K562 (cell line): ENCODE measurements around the gene LRIT1. TPM values are rescaled to one million over a fixed set of nuclear protein-coding genes. Genes with fewer than 3 reads are reported as not detected.

ENCODE experiments used
- ARID1B ChIP-seq: fragments of 450-650 bp; IDR thresholded peaks from 2 replicates; pipeline ENCODE4 v1.6.1; 2016; ENCODE audit warnings: antibody characterized with exemption, mild to moderate bottlenecking, inconsistent platforms
- CBX2 ChIP-seq: fragments of 200-600 bp; sonication (generic); IDR thresholded peaks from one replicate; pipeline ENCODE4 v1.6.1; 2012; ENCODE audit warnings: mild to moderate bottlenecking, low read length, inconsistent platforms; ENCODE audit not compliant: insufficient read depth, poor library complexity, severe bottlenecking
- DACH1 ChIP-seq: fragments of 450-650 bp; IDR thresholded peaks from 2 replicates; pipeline ENCODE4 v1.6.1; 2018; ENCODE audit not compliant: partially characterized antibody
- ETS2 ChIP-seq: IDR thresholded peaks from 2 replicates; pipeline ENCODE4 v1.6.1; 2016; ENCODE audit warnings: borderline replicate concordance, missing genetic modification characterization, mild to moderate bottlenecking, moderate library complexity, missing compliant biosample characterization; ENCODE audit not compliant: poor library complexity, severe bottlenecking
- FOXK1 ChIP-seq: sonication (generic); formaldehyde crosslinking; IDR thresholded peaks from 2 replicates; pipeline ENCODE4 v1.8.0; 2022; ENCODE audit warnings: missing genetic modification reagents, mild to moderate bottlenecking, borderline replicate concordance
- HNRNPK ChIP-seq: fragments of 200-400 bp; formaldehyde crosslinking; IDR thresholded peaks from one replicate; pipeline ENCODE4 v1.6.1; 2018; ENCODE audit warnings: mild to moderate bottlenecking, low read depth, low read length; ENCODE audit not compliant: poor library complexity, severe bottlenecking
- HSF4 ChIP-seq: fragments of 250-450 bp; sonication (Bioruptor Pico); IDR thresholded peaks from 2 replicates; pipeline ENCODE4 v2.1.2; 2022; ENCODE audit warnings: mild to moderate bottlenecking, moderate library complexity, borderline replicate concordance
- MYBL2 ChIP-seq, 2 experiments: fragments of 450-650 bp in 1 of 2; sonication (generic) in 1 of 2; formaldehyde crosslinking in 1 of 2; IDR thresholded peaks; 2 replicates each; pipeline versions ENCODE4 v1.6.1 to v1.8.1; 2017 to 2022; ENCODE audit warnings: borderline replicate concordance in 1 of 2, inconsistent platforms in 1 of 2, low read depth in 1 of 2, mild to moderate bottlenecking in 1 of 2, missing genetic modification reagents in 1 of 2, moderate library complexity in 1 of 2
- MYNN ChIP-seq, 2 experiments: sonication (generic); formaldehyde crosslinking in 1 of 2; IDR thresholded peaks; 2 replicates each; pipeline versions ENCODE4 v1.5.0 to v1.6.1; 2016 to 2020; ENCODE audit warnings: antibody characterized with exemption in 1 of 2, missing genetic modification reagents in 1 of 2
- NELFE ChIP-seq: IDR thresholded peaks from 2 replicates; pipeline ENCODE4 v1.6.1; 2011; ENCODE audit warnings: mild to moderate bottlenecking; ENCODE audit not compliant: insufficient read depth, insufficient read length
- PHB ChIP-seq: fragments of 250-450 bp; sonication (Bioruptor Pico); IDR thresholded peaks from 2 replicates; pipeline ENCODE4 v1.5.0; 2021
- RBM39 ChIP-seq: fragments of 200-400 bp; formaldehyde crosslinking; optimal IDR thresholded peaks from 2 replicates; pipeline ENCODE3; 2018; ENCODE audit warnings: low read depth, low read length
- RFX7 ChIP-seq: fragments of 250-450 bp; sonication (Bioruptor Pico); IDR thresholded peaks from 2 replicates; pipeline ENCODE4 v1.5.1; 2021; ENCODE audit warnings: mild to moderate bottlenecking
- SAFB ChIP-seq: fragments of 200-400 bp; formaldehyde crosslinking; IDR thresholded peaks from 2 replicates; pipeline ENCODE4 v1.6.1; 2017; ENCODE audit warnings: low read depth, low read length, borderline replicate concordance
- SIX5 ChIP-seq, 2 experiments: IDR thresholded peaks; 2 replicates each; pipeline ENCODE4 v1.6.1; 2011; ENCODE audit warnings: low read length in 2 of 2, borderline replicate concordance in 1 of 2, low read depth in 1 of 2, mild to moderate bottlenecking in 1 of 2, moderate library complexity in 1 of 2; ENCODE audit not compliant: insufficient read depth in 1 of 2
- SRF ChIP-seq, 2 experiments: fragments of 250-450, 450-650 bp in 1 of 2; sonication (Bioruptor Pico) in 1 of 2; sonication (generic) in 1 of 2; formaldehyde crosslinking; IDR thresholded peaks; 2 replicates each; pipeline versions ENCODE4 v1.5.0 to v1.5.1; 2020 to 2022; ENCODE audit warnings: mild to moderate bottlenecking in 1 of 2, missing genetic modification reagents in 1 of 2
- polyA plus RNA-seq, 8 experiments: library from polyadenylated mRNA; depleted of rRNA in 4 of 8; stranded (reverse) in 5 of 8; unstranded in 3 of 8; fragments of >200 nt; fragmentation: Nextera tagmentation in 2 of 8; fragmentation: Illumina TruSeq in 1 of 8; extraction: Ambion mirVana in 2 of 8; extraction: Trizol in 1 of 8; gene quantifications; 2 replicates each; pipeline versions ENCODE4 v1.2.1 to v1.2.3, GENCODE V29; 2011 to 2014; ENCODE audit warnings: inconsistent platforms in 1 of 8, missing spikeins in 1 of 8
- total RNA-seq, 7 experiments: library from RNA; depleted of rRNA in 6 of 7; stranded (reverse); fragments of >200 nt in 6 of 7; fragmentation: Illumina TruSeq in 2 of 7; extraction: Trizol in 2 of 7; gene quantifications; 2 replicates each; pipeline versions ENCODE4 v1.2.1 to v1.2.3, GENCODE V29; 2011 to 2021; ENCODE audit warnings: low replicate concordance in 1 of 7
- TF ChIP-seq, protein P1 (sequence below): IDR thresholded peaks from 2 replicates; pipeline ENCODE4 v1.6.1; 2011; ENCODE audit not compliant: insufficient read length; ENCODE audit errors: extremely low read depth
- TF ChIP-seq, protein P2 (sequence below): fragments of 450-650 bp; IDR thresholded peaks from 2 replicates; pipeline ENCODE4 v1.6.1; 2017; ENCODE audit warnings: mild to moderate bottlenecking, moderate library complexity
- TF ChIP-seq, protein P3 (sequence below): fragments of 200-800 bp; sonication (Bioruptor generic); IDR thresholded peaks from 2 replicates; pipeline ENCODE4 v1.6.1; 2016; ENCODE audit warnings: missing genetic modification characterization, missing compliant biosample characterization

LRIT1 gene
- total and polyA plus RNA-seq, 9 of the 15 experiments (the other 6 are each of a cell fraction or from before 2014, with no cell fraction given), result not detected

DNA sequence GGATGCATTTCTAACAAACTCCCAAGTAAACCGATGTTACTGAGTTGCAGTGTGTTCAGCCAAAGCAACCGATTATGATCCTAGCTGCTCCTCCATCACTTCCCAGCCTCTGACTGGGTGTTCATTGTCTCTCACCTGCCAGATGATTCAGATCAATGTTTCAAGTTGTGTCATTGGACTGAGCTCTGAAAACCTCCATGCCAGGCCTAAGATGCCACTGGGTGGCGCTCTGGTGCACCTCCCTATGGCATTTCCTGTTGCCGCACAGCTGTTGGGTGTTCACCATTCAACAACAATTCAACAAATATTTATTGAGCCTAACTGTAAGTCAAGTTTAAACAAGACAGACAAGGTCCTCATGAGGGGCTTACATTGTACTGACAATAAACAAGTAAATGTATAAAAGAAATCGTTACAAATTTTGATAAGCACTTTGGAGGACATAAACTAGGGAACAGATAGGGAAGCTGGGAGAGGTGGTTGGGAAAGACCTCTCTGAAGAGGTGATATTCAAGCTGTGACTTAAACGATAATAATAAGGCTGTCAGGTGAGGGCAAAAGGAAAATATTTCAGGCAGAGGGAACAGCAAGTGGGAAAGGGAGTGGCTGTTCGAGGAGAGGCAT is 26.3 kb upstream of the LRIT1 start (continued):
- TF ChIP-seq HNRNPK, result no peak
- no peak for TF ChIP-seq CBX2
- peak; percentile 83 for TF ChIP-seq DACH1
- TF ChIP-seq SAFB, result no peak
- no peak for TF ChIP-seq MYBL2 (IDR thresholded peaks at IDR 0.05; ENCODE audit: low read depth)
- TF ChIP-seq MYBL2 (CRISPR knock-in tag; IDR thresholded peaks at IDR 0.05; ENCODE audit: borderline replicate concordance), result no peak
- TF ChIP-seq, protein P1, sequence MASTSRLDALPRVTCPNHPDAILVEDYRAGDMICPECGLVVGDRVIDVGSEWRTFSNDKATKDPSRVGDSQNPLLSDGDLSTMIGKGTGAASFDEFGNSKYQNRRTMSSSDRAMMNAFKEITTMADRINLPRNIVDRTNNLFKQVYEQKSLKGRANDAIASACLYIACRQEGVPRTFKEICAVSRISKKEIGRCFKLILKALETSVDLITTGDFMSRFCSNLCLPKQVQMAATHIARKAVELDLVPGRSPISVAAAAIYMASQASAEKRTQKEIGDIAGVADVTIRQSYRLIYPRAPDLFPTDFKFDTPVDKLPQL, result no peak
- no peak for TF ChIP-seq ARID1B
- no peak for TF ChIP-seq HSF4 (CRISPR knock-in tag)
- no peak for TF ChIP-seq SRF (CRISPR knock-in tag; IDR thresholded peaks at IDR 0.05)
- no peak for TF ChIP-seq RFX7 (CRISPR knock-in tag)
- TF ChIP-seq RBM39, result no peak
- no peak for TF ChIP-seq ETS2
- TF ChIP-seq PHB, result no peak
- TF ChIP-seq, protein P2, sequence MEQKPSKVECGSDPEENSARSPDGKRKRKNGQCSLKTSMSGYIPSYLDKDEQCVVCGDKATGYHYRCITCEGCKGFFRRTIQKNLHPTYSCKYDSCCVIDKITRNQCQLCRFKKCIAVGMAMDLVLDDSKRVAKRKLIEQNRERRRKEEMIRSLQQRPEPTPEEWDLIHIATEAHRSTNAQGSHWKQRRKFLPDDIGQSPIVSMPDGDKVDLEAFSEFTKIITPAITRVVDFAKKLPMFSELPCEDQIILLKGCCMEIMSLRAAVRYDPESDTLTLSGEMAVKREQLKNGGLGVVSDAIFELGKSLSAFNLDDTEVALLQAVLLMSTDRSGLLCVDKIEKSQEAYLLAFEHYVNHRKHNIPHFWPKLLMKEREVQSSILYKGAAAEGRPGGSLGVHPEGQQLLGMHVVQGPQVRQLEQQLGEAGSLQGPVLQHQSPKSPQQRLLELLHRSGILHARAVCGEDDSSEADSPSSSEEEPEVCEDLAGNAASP, result no peak
- no peak for TF ChIP-seq FOXK1
- TF ChIP-seq MYNN (IDR thresholded peaks at IDR 0.05), result 0 out of 2 replicates have a peak, but pooled peaks have one; percentile 37
- TF ChIP-seq MYNN (CRISPR knock-in tag; IDR thresholded peaks at IDR 0.05), result no peak
- TF ChIP-seq SIX5 (IDR thresholded peaks at IDR 0.05; ENCODE audit: borderline replicate concordance in 1 of 2, insufficient read depth in 1 of 2, low read depth in 1 of 2, low read length in 2 of 2), result no peak
- TF ChIP-seq NELFE, result no peak
- TF ChIP-seq, protein P3, sequence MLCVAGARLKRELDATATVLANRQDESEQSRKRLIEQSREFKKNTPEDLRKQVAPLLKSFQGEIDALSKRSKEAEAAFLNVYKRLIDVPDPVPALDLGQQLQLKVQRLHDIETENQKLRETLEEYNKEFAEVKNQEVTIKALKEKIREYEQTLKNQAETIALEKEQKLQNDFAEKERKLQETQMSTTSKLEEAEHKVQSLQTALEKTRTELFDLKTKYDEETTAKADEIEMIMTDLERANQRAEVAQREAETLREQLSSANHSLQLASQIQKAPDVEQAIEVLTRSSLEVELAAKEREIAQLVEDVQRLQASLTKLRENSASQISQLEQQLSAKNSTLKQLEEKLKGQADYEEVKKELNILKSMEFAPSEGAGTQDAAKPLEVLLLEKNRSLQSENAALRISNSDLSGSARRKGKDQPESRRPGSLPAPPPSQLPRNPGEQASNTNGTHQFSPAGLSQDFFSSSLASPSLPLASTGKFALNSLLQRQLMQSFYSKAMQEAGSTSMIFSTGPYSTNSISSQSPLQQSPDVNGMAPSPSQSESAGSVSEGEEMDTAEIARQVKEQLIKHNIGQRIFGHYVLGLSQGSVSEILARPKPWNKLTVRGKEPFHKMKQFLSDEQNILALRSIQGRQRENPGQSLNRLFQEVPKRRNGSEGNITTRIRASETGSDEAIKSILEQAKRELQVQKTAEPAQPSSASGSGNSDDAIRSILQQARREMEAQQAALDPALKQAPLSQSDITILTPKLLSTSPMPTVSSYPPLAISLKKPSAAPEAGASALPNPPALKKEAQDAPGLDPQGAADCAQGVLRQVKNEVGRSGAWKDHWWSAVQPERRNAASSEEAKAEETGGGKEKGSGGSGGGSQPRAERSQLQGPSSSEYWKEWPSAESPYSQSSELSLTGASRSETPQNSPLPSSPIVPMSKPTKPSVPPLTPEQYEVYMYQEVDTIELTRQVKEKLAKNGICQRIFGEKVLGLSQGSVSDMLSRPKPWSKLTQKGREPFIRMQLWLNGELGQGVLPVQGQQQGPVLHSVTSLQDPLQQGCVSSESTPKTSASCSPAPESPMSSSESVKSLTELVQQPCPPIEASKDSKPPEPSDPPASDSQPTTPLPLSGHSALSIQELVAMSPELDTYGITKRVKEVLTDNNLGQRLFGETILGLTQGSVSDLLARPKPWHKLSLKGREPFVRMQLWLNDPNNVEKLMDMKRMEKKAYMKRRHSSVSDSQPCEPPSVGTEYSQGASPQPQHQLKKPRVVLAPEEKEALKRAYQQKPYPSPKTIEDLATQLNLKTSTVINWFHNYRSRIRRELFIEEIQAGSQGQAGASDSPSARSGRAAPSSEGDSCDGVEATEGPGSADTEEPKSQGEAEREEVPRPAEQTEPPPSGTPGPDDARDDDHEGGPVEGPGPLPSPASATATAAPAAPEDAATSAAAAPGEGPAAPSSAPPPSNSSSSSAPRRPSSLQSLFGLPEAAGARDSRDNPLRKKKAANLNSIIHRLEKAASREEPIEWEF (CRISPR knock-in tag), result no peak
